Muscle of back (tissue), 13 donors: ENCODE results near the gene TCF21. TPM values are rescaled to one million over a fixed set of nuclear protein-coding genes. Genes with fewer than 3 reads are reported as not detected.
"Not testable (repeated sequence)": the region's sequence is repeated elsewhere in the genome, so short reads cannot be mapped to it uniquely, and the experiment has no call there.

Experiments used
- DNase-seq, 3 donors: peaks; one replicate each; pipeline versions ENCODE4 v3.0.0 to v3.0.0-alpha.2; 2013
- long read RNA-seq, 9 donors: transcript quantifications; one replicate each; lab custom pipeline, GENCODE V29; 2026
- polyA plus RNA-seq, 10 donors: library from polyadenylated mRNA; unstranded; fragments of 120-200 nt; gene quantifications; one replicate each; pipeline ENCODE4 v1.2.1, GENCODE V29; 2013; ENCODE audit not compliant: insufficient read length in 10 of 10

TCF21 gene
- under 1 TPM in 6 of 10 donors, not detected in 4; 0.03 to 0.10 (median 0.07) TPM for polyA plus RNA-seq
- long read RNA-seq, donor 1, full-length matches to known transcripts: 1 of 1 reads
- long read RNA-seq, donor 1, partial matches to known transcripts: 0 of 1 reads
- long read RNA-seq, donor 1, other reads (novel, unspliced or antisense): 0 of 1 reads
- long read RNA-seq, donor 2: 0 reads
- long read RNA-seq, donor 3: 0 reads
- long read RNA-seq, donor 4: 0 reads
- long read RNA-seq, donor 5, full-length matches to known transcripts: 2 of 2 reads
- long read RNA-seq, donor 5, partial matches to known transcripts: 0 of 2 reads
- long read RNA-seq, donor 5, other reads (novel, unspliced or antisense): 0 of 2 reads
- long read RNA-seq, donor 6: 0 reads
- long read RNA-seq, donor 7: 0 reads
- long read RNA-seq, donor 8: 0 reads
- long read RNA-seq, donor 9: 0 reads

GRCh38 chr6:133888929-133889556 is at the start of gene TCF21:
TCF21 (plus strand) TSS chr6:133889113; CDS start chr6:133889398, 285 bp downstream.
- peak in 1 of 3 donors; percentile 21 for DNase-seq

GRCh38 chr6:133841176-133841575 is 47.7 kb upstream of the TCF21 start:
- no peak for DNase-seq

DNA sequence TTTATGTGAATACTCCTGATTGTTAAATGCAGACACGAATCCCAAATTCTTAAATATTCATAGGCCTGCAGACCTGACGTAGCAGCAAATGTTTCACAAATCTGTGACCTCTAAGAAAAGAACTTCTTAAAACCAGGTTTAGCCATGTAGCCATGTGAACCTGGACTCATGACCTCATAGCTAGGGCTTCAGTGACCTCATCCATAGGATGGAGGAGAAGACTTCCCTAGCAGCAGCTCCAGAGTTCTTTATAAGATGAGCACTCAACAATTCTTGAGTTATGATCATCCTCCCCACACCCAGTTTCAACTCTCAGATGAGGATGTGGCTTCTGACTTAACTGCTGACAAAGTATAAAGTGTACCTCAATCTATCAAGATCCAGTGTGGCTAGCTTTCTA is 45.8 kb upstream of the TCF21 start:
- no peak for DNase-seq

- no peak for DNase-seq
These were observed 44.2 kb upstream of the TCF21 start for GRCh38 chr6:133844709-133845108.

GRCh38 chr6:133854041-133854363 is 34.9 kb upstream of the TCF21 start:
- DNase-seq: no peak

DNA sequence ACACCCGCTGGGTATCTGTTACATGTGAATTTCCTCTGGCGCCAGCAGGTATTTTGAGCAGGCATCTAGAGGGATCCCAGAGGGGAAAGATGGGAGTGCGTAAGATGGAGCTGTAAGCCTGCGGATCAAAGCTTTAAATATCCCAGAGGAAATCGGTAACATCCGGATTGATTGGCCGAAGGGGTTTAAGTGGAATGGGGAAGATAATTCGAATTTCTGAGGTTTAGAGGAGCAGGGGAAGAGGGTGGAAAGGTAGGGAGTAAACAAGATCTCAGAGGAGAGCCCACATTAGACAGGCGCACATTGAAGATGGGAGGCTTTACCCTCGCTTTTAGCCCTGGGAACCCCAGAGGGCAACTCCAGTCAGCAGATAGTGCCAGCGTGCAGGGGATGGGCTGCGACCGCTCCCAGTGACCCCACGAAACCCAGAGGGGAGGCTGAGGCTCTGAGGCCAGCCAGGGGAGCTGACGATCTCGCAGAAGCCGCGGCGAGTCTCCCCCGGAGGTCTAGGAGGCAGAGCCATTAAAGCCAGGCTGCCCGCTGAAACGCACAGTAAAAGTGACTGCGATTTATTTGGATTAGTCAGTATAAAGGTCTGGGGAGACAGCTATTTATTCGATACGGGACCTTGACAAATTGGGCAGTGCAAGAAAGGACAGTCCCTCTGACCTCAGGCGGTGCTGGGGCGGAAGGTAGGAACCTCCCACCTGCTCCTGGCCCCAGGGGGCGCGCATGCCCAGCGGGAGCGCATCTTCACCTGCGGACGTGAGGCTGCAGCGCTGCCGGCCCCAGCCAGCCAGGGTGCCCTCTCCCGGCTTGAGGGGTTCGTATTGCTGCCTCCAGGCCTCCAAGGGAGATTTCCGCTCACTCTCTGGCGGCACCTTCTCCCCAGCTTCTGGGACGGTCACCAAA is 34.3 kb upstream of the TCF21 start:
- peak in 2 of 3 donors; percentile 5 to 57 for DNase-seq

DNA sequence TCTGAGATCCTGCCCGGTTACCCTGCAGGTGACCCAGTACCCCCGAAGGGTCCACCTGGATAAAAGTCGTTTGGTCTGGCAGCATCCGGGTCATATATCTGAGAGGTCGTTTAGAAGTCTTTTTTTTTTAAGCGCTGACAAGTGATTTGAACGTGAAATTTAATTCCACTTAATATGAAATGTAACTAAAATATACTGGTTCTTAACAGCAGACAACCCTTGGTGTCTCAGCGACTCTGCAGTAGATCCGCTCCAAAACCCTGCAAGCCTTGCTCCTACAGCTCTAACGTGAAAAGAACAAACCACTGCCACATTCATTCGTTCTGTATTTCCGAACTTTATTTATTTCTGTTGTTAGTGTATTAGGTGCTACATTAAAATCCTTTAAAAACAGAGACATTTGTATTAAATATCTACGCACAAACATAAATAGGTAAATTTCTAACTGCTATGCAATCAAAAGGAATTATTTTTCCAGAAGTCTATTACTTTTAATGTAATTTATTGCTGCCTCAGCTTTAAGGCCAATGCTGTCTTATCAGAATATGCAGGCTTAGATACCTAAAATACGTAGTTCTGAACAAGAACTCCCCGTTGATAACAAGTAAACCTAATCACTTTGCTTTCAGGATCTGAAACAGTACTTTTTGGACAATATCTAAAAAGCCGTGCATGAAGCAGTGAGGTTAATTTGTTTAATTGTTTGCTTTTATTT is 33.5 kb upstream of the TCF21 start:
- peak in 2 of 3 donors; percentile 13 to 68 for DNase-seq

- DNase-seq: peak in 1 of 3 donors; percentile 59
These were observed 32.9 kb upstream of the TCF21 start for GRCh38 chr6:133855991-133856370.

GRCh38 chr6:133856911-133857310 is 32.0 kb upstream of the TCF21 start:
- DNase-seq: no peak

DNA sequence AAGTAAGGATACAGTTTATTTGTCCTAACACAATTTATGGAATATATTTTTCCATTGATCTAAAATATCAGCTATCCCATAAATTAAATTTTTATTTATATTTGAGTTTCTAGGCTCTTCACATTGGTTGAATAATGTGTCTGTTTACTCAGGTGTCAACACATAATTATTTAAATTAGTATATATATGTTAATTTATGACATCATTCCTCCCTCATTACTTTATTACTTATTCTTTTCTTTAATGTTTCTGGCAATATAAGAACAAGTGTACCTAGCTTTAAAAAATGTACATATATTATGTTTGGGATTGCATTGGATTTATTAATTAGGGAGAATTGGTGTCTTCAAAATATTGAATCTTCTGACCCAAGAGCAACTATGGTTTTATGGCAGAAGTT is 31.2 kb upstream of the TCF21 start:
- DNase-seq: no peak

DNA sequence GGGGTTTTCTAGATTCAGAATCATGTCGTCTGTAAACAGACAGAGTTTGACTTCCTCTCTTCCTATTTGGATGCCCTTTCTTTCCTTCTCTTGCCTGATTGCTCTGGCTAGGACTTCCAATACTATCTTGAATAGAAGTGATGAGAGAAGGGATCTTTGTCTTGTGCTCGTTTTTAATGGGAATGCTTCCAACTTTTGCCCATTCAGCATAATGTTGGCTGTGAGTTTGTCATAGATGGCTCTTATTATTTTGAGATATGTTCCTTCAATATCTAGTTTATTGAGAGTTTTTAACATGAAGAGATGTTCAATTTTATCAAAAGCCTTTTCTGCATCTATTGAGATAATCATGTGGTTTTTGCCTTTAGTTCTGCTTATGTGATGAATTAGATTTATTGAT is 27.6 kb upstream of the TCF21 start:
- DNase-seq: not testable (repeated sequence)

GRCh38 chr6:133863228-133863627 is 25.7 kb upstream of the TCF21 start:
- DNase-seq: no peak

- DNase-seq: no peak
These were observed 23.2 kb upstream of the TCF21 start for GRCh38 chr6:133865680-133866079.

GRCh38 chr6:133871131-133871530 is 17.8 kb upstream of the TCF21 start:
- no peak for DNase-seq

- DNase-seq: no peak
These were observed 15.4 kb upstream of the TCF21 start for GRCh38 chr6:133873538-133873937.

DNA sequence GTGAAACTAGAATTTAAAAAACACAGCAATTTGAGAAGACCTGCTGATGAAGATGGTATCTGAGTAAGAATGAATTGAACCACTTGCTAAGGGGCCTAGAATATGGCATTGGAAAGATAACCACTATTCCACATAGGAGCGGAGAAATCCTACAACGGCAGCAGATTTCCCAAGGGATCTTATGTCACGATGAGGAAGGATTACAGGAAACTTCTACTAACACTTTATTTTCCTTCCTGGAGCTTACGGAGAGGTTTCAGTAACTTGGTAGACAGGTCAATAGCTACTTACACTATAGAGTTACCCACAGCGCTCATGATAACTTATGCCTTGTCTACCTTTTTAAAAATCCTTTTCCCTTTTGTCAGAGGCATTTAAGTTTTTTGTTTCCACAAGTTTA is 11.8 kb upstream of the TCF21 start:
- no peak for DNase-seq

DNA sequence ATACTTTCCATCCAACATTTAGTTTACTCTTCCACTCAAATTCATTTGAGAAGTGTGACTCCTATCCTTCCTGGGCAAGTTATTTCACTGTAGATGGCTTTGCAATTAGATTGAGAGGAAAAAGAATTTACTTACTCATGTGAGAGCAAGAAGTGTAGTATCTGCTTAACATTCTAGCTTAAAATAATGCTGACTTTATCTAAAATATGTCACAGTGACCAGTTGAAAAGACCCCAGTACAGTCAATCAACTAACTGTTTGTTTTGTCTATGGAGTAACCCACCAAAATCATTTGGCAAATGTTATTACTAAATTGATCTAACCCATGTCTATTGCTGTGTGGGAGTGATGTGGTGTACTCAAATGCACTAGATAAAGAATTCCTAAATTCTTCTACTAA is 8.9 kb upstream of the TCF21 start:
- no peak for DNase-seq

- no peak for DNase-seq
These were observed 8.0 kb upstream of the TCF21 start for GRCh38 chr6:133880896-133881295.

DNA sequence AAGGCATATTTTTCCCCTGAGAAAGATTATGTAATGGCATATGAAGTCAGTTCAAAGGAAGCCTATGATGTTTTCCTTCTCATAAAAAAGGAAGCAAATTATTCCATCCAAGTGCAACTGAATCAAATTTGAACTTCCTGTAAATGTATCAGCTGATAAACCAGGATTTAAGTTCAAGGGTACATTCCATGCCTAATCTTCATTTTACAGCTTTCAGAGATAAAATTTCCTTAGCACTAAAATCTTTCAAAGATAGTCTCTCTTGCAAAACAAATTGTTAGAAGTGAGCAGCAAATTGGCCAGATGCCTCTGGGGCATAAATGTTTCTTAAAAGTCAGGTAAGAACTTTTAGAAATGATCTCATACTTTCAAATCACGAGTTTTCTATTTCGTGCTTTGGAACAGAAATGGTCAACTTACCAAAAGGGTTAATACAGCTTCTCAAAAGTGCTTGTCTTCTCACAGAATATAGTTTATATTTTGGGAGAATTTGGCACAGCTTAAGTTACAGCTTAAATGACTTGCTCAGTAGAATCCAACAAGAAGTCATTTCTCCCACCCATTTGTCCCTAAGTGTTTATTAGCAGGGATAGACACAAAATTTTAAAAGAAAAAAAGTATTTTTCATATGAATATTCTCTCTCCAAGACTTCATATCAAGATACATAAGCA is 2.7 kb upstream of the TCF21 start:
- no peak for DNase-seq

GRCh38 chr6:133887156-133887879 is 1.6 kb upstream of the TCF21 start:
- DNase-seq: peak in 1 of 3 donors; percentile 2

DNA sequence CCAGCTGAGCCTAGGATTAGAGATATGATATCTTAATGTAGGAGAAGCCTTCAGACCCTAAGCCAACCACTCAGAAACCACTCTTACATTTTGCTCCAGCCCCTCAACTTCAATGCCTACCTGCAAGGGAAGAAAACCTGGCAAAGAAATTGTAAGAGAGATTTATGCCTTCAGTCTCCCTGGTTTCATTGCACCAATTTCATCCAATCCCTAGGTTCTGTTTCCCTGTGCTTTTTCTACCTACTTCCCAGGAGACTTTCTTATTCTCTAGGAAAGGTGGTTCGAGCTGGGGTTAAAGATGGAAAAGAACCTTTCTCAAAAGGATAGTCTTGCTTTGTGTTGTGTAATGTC is 1.1 kb upstream of the TCF21 start:
- DNase-seq: peak in 1 of 3 donors; percentile 4
